ENCODE data around the gene MRPS23. TPM values are rescaled to one million over a fixed set of nuclear protein-coding genes. Genes with fewer than 3 reads are reported as not detected.

Gene MRPS23
- total and polyA plus RNA-seq, 2 of the 13 experiments (the other 11 are each of a cell fraction or from before 2014, with no cell fraction given), result 63.2 to 181 TPM

DNA sequence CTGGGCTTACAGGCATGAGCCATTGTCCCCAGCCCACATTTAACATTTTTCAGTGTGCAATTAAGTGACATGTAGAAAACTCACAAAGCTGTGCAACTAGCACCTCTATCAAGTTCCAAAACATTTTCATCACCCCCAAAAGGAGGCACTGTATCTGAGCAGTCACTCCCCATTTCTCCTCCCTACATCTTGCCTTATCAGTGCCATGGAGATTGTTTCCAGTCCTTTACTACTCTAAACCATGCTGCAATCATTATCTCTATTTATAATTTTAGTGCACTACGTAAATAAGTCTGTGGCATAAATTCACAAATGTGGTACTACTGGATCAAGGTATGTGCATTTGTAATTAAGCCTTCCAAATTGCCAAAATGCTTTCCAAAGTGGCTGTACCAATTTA is 7.6 kb downstream of the MRPS23 start:
- POLR2A ChIA-PET, result interaction anchor here (2.9 kb wide), 1 partner anchor 9 kb away, joined by 12 read pairs; the partner anchor contains the start of gene MRPS23
- CTCF ChIA-PET (ENCODE audit: low intra/inter-chr PET ratio, low total read pairs), result no interaction called here
- peaks cover 19% of the 10 kb centered on the region for H3K79me2 ChIP-seq (ENCODE audit: insufficient read depth, low read length)
- intact Hi-C loops (cut with micrococcal nuclease; ENCODE audit: unreplicated experiment), result no loop called here
- peaks cover 52% of the 10 kb centered on the region for H3K4me1 ChIP-seq (ENCODE audit: insufficient read depth, low read length)
- BruUV-seq (replicated peaks), result no TSS peak
- no peaks in the 10 kb centered on the region for H4K20me1 ChIP-seq (ENCODE audit: insufficient read depth, low read length)
- no peak overlapping the region for H3K4me2 ChIP-seq (ENCODE audit: low read depth, low read length)
- no peak overlapping the region for H3K9ac ChIP-seq (ENCODE audit: insufficient read depth, low read depth, low read length)
- no peak for DNase-seq (ENCODE audit: low spot score)
- peaks cover 14 to 43% of the 10 kb centered on the region in 2 experiments for H3K36me3 ChIP-seq (replicated peaks in 1 of 2; ENCODE audit: control insufficient read depth in 1 of 2, insufficient read depth in 2 of 2, low read length in 2 of 2)
- TF ChIP-seq HDAC1 (CRISPR knock-in tag; IDR thresholded peaks at IDR 0.05) (no peak), POGZ (CRISPR knock-in tag; IDR thresholded peaks at IDR 0.05) (no peak), RFX1 (IDR thresholded peaks at IDR 0.05) (no peak), FOXO1 (CRISPR knock-in tag; IDR thresholded peaks at IDR 0.05) (no peak), KDM1A (CRISPR knock-in tag; IDR thresholded peaks at IDR 0.05) (no peak), GABPB1 (CRISPR knock-in tag; IDR thresholded peaks at IDR 0.05) (no peak), ZC3H13 (CRISPR knock-in tag; IDR thresholded peaks at IDR 0.05) (no peak), GPN1 (CRISPR knock-in tag; IDR thresholded peaks at IDR 0.05; ENCODE audit: borderline replicate concordance) (no peak), RFX3 (CRISPR knock-in tag; IDR thresholded peaks at IDR 0.05) (no peak), ZNF781 (CRISPR knock-in tag; IDR thresholded peaks at IDR 0.05; ENCODE audit: borderline replicate concordance, not compliant biosample characterization) (no peak), PPARG (CRISPR knock-in tag; conservative IDR thresholded peaks at IDR 0.05) (no peak)
- TF ChIP-seq, protein P1, sequence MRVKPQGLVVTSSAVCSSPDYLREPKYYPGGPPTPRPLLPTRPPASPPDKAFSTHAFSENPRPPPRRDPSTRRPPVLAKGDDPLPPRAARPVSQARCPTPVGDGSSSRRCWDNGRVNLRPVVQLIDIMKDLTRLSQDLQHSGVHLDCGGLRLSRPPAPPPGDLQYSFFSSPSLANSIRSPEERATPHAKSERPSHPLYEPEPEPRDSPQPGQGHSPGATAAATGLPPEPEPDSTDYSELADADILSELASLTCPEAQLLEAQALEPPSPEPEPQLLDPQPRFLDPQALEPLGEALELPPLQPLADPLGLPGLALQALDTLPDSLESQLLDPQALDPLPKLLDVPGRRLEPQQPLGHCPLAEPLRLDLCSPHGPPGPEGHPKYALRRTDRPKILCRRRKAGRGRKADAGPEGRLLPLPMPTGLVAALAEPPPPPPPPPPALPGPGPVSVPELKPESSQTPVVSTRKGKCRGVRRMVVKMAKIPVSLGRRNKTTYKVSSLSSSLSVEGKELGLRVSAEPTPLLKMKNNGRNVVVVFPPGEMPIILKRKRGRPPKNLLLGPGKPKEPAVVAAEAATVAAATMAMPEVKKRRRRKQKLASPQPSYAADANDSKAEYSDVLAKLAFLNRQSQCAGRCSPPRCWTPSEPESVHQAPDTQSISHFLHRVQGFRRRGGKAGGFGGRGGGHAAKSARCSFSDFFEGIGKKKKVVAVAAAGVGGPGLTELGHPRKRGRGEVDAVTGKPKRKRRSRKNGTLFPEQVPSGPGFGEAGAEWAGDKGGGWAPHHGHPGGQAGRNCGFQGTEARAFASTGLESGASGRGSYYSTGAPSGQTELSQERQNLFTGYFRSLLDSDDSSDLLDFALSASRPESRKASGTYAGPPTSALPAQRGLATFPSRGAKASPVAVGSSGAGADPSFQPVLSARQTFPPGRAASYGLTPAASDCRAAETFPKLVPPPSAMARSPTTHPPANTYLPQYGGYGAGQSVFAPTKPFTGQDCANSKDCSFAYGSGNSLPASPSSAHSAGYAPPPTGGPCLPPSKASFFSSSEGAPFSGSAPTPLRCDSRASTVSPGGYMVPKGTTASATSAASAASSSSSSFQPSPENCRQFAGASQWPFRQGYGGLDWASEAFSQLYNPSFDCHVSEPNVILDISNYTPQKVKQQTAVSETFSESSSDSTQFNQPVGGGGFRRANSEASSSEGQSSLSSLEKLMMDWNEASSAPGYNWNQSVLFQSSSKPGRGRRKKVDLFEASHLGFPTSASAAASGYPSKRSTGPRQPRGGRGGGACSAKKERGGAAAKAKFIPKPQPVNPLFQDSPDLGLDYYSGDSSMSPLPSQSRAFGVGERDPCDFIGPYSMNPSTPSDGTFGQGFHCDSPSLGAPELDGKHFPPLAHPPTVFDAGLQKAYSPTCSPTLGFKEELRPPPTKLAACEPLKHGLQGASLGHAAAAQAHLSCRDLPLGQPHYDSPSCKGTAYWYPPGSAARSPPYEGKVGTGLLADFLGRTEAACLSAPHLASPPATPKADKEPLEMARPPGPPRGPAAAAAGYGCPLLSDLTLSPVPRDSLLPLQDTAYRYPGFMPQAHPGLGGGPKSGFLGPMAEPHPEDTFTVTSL (CRISPR knock-in tag; IDR thresholded peaks at IDR 0.05; ENCODE audit: borderline replicate concordance), result no peak
- TF ChIP-seq, protein P2, sequence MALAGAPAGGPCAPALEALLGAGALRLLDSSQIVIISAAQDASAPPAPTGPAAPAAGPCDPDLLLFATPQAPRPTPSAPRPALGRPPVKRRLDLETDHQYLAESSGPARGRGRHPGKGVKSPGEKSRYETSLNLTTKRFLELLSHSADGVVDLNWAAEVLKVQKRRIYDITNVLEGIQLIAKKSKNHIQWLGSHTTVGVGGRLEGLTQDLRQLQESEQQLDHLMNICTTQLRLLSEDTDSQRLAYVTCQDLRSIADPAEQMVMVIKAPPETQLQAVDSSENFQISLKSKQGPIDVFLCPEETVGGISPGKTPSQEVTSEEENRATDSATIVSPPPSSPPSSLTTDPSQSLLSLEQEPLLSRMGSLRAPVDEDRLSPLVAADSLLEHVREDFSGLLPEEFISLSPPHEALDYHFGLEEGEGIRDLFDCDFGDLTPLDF (CRISPR knock-in tag; IDR thresholded peaks at IDR 0.05), result no peak
- H3K9me3 ChIP-seq (ENCODE audit: low read length), result no peaks in the 10 kb centered on the region
- H2AFZ ChIP-seq (ENCODE audit: low read length), result no peak overlapping the region
- no peak overlapping the region for H3K4me3 ChIP-seq (replicated peaks in 1 of 3; ENCODE audit: insufficient read depth in 1 of 3, low read depth in 2 of 3, low read length in 3 of 3)
- in situ Hi-C loops (cut with HindIII; ENCODE audit: extremely low pct_ligation_motif_present, low pct_unique_long_range_greater_than_20kb), result no loop called here
- FAIRE-seq, result no peak
- H3K27me3 ChIP-seq (ENCODE audit: control insufficient read depth in 1 of 2, insufficient read depth in 2 of 2, low read length in 2 of 2), result no peaks in the 10 kb centered on the region
- WGBS (ENCODE audit: low lambda C conversion rate), result 92% methylated on average over 1 of the region's 1 CpG
- no peak for ATAC-seq
- H3K27ac ChIP-seq (ENCODE audit: extremely low read length, insufficient read depth, low read length), result no peak overlapping the region

Measured in HepG2 (cell line).